Activated effector memory CD4-positive, alpha-beta T cell treated with anti-CD3 and anti-CD28 coated beads, Interleukin-2, amount 50 U/mL, for 16 hours (primary cell): Measurements from ENCODE around the gene PCSK4.
"Not testable (repeated sequence)": the region's sequence is repeated elsewhere in the genome, so short reads cannot be mapped to it uniquely, and the experiment has no call there.

Experiments used
- DNase-seq: peaks from one replicate; pipeline ENCODE4 v3.0.0-alpha.2; 2020

Gene PCSK4

GRCh38 chr19:1452802-1453524 is 37.2 kb downstream of the PCSK4 start:
- DNase-seq = no peak

- DNase-seq = no peak
These were observed 38.0 kb downstream of the PCSK4 start for GRCh38 chr19:1451916-1452801.

GRCh38 chr19:1450735-1451731 is 39.1 kb downstream of the PCSK4 start:
- no peak for DNase-seq

DNA sequence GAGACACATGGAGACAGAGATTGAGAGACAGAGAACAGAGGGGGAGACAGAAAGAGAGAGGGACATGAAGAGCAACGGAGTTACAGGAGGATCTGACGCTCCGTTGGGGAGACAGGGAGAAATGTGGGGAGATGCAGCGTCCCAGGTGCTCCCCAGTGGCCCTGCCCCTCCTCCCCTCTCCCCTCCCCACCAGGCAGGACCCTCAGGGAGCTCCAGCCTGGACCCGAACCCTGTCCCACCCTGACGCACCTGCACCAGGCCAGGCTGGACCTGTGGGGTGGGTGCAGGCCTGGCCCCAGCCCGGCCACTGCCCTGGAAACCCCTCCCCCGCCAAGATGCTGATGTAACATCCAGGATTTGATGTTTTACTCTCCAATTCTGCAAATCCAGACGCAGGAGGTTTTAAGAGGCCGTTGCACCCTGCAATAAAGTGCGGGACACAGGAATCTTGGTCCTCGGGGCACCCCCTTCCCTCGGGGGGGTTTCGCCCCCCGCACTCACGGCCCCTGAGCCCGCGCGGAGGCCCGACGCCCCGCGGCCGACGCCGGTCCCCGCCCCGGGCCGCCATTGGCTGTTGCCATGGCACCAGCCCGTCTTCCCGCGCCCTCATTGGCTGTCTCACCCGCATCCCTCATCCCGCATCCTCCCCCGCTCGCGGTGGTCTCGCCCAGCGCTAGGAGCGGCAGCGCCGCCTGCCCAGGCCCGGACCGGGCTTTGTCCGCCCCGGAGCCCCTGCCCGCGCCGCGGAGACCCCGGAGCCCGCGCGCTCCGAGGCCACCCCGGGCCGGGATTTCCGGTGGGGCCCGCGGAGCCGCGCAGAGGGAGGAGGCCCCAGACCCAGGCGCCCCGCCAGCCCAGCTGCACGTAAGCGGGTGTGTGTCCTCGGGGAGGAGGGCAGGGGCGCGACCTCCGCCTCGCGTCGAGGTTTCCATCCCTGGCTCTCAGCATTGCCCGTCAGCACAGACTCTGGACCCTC is 40.4 kb downstream of the PCSK4 start, which contains the start of gene APC2:
APC2 (plus strand) TSS at position 655 of the 976 bp plus-strand sequence. CDS start 2,881 bp downstream, outside the sequence.
- DNase-seq = peak; percentile 73

GRCh38 chr19:1447944-1448343 is 42.2 kb downstream of the PCSK4 start:
- no peak for DNase-seq

GRCh38 chr19:1447504-1447903 is 42.6 kb downstream of the PCSK4 start:
- no peak for DNase-seq

DNA sequence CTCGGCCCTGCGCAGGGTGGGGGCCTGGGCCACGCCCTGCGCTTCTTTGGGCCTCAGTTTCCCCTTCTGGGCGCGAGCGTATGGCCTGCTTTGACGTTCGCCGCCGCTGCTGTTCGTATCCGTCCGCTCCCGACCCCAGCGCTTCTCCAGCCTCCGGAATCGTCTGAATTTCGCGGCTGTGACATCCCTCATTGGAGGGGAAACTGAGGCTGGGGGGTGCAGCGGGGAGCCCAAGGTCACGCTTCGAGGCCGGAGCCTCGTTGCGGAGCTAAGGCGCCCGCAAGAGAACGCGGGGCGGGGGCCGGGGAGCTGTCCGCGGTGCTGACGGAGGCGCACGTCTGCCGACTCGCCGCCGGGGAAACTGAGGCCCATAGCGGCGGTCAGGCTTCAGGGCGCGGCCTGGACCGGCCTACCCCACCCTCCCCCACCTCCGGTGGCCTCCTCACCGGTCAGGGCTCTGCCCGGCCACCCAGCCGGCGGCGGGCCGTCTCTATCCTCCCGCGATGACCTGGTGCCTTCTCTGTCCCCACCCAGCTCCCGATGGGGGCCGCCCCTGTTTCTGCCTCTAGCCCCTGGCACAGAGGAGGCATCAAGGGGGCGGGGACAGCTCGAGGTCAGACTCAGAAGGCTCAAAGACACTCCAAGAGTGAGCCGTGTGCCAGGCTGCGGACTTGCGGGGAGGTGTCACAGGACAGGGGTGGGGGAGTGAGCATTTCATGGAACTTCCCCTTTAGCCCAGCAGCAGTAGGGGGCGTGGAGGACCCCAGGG is 43.3 kb downstream of the PCSK4 start:
- DNase-seq = no peak

- no peak for DNase-seq
These were observed 44.0 kb downstream of the PCSK4 start for GRCh38 chr19:1445932-1446712.

DNA sequence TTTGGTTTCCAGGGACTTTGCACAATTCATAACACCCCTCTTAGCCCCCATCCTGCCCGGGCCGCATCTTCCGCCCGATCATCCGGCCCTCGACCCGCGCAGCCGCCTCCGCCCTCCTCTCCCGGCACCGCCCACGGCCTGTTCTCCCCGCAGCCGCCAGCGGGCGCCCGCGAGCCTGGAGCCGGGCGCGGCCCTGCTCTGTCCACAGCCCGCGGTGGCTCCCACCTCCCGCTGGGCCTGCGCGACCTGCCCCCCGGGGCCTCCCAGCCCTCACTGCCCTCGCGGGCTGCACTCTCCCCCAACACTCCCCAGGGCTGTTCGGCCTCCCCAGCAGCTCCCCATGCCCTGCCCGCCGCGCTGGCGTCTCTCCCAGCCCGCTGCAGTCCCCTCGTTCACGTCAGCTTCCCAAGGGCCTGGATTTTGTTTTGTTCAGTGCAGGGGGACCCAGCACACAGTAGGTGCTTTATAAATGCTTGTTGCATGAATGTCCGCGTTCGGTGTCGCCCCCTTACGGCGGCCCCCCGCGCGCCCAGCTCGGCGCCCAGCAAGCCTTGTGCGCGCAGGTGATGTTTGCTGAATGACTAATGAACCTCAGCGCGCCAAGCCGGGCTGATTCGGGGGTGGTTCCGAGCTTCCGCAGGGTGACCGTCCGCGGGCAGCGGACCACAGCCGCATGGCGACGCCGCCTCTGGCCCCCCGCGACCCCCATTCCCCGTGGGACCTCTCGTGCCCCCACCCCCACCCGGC is 44.8 kb downstream of the PCSK4 start:
- peak; percentile 91 for DNase-seq

- no peak for DNase-seq
These were observed 48.3 kb downstream of the PCSK4 start for GRCh38 chr19:1441677-1442438.

DNA sequence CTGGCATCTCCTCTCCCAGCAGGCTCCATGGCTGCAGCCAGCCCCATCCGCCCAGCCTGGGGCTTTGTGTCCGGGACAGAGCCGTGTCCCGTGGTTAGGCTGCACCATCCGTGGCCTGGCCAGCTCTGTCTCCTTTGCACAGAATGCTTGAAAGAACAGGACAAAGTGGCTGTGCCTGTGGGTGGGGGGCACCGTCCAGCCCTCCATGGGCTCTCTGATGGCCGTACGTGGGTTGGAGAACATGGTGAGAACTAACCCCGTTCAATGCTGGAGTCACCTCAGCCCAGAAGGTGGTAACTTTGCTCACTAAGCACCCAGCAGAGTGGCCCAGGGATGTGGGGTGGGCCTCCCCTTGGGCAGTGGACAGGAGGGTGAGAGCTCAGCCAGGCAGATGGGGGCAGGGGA is 49.1 kb downstream of the PCSK4 start:
- no peak for DNase-seq

DNA sequence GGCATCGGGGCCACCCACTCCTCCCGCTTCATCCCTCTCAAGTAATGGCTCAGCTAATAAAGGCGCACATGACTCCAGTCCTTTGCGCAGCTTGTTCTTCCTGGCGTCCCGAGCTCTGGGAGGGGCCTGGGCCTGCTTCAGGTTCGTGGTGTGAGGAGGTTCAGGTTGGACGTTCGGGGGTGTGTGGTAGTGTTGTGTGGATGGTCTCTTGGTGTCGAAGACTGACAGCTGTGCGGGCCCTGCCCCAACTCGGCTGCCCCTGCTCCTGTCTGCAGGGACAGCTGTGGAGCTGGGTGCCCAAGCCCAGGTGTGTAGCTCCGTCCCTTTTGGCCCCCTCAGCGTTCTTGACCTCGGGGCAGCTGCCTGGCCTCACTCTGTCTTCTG is 49.7 kb downstream of the PCSK4 start:
- DNase-seq = no peak

DNA sequence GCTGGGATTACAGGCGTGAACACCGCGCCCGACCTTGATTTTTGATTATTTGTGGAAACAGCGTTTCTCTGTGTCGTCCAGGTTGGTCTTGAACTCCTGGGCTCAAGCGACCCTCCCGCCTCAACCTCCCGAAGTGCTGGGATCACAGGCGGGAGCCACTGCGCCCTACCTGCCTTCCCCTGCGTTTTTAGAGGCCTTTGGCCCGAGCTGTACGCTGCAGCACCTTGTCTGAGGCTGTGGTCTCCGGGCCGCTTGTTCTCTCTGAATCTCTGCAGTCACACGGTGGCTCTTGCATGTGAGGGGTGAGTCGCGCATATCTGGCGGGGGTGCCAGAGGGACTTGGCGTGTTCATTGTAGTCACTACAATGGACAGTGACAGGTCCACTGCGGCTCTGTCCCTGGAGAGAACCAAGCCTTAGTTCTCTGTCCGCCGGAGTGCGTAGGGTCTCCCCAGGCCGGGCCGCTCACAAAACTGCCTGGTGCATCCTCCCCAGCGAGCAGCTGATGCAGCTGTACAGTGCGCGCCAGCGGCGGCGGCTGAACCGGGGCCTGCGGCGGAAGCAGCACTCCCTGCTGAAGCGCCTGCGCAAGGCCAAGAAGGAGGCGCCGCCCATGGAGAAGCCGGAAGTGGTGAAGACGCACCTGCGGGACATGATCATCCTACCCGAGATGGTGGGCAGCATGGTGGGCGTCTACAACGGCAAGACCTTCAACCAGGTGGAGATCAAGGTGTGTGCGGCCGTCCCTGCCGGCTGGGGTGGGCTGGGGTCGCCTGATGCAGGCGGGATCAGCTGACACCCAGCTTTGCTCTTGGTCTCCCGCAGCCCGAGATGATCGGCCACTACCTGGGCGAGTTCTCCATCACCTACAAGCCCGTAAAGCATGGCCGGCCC is 50.4 kb downstream of the PCSK4 start:
- DNase-seq = not testable (repeated sequence)

DNA sequence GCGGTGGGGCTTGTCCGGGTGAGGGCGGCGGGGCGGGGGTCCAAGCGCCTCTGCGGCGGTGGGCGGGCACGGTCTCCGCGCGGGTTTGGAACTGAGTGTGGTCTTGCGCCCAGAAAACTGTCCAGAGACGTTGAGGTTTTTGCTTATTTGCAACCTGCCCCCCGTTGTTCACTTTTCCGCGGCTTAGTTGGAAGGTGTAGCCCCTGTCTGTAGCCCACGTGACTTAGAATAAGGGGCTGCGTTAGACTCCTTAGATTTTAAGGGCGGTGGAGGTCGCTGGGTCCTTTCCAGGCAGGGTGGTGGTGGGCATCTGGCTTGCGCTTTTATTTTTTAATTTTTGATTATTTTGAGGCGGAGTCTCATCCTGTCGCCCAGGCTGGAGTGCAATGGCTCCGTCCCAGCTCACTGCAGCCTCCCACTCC is 51.2 kb downstream of the PCSK4 start:
- DNase-seq = no peak

- DNase-seq = peak; percentile 98
These were observed 51.9 kb downstream of the PCSK4 start, which contains the start of gene RPS15 for GRCh38 chr19:1438035-1438932. TSS of gene RPS15 (plus strand) at chr19:1438396. CDS start at chr19:1438426, 30 bp downstream.

DNA sequence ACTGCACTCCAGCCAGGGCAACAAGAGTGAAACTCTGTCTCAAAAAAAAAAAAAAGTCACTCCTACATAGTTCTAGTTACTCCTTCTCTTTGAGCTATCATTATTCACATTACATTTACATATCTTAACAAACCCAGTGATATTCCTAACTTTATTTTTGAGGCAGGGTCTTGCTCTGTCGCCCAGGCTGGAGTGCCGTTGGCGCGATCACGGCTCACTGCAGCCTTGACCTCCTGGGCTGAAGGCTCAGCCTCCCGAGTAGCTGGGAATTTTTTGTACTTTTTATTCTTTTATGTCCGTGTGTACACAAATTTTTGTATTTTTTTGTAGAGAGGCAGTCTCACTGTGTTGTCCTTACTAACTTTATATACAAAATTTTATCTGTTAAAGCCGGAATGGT is 52.5 kb downstream of the PCSK4 start:
- no peak for DNase-seq
